Endodermal cell (in vitro differentiated cells): Measurements from ENCODE around the gene ZNF281. TPM values are rescaled to one million over a fixed set of nuclear protein-coding genes. Genes with fewer than 3 reads are reported as not detected.

ENCODE experiments used
- DNase-seq: peaks from one replicate; pipeline ENCODE4 v3.0.0-alpha.2; 2017
- H3K27ac ChIP-seq: 2 replicates; pipeline ENCODE4 v1.5.1; 2013; ENCODE audit warnings: mild to moderate bottlenecking, low read depth, low read length, moderate library complexity
- H3K27me3 ChIP-seq: 2 replicates; pipeline ENCODE4 v1.6.1; 2013; ENCODE audit warnings: mild to moderate bottlenecking, low read length, moderate library complexity; ENCODE audit not compliant: insufficient read depth, control insufficient read depth, poor library complexity, severe bottlenecking
- H3K36me3 ChIP-seq: 2 replicates; pipeline ENCODE4 v1.7.0; 2013; ENCODE audit warnings: mild to moderate bottlenecking, low read length, moderate library complexity; ENCODE audit not compliant: control insufficient read depth, insufficient read depth
- H3K4me1 ChIP-seq: one replicate; pipeline ENCODE4 v1.7.0; 2013; ENCODE audit warnings: low read length; ENCODE audit not compliant: control insufficient read depth, insufficient read depth
- H3K4me3 ChIP-seq: 2 replicates; pipeline ENCODE4 v1.5.1; 2013; ENCODE audit warnings: mild to moderate bottlenecking, low read length, moderate library complexity
- H3K9ac ChIP-seq: 2 replicates; pipeline ENCODE4 v1.6.1; 2013; ENCODE audit warnings: mild to moderate bottlenecking, low read length, moderate library complexity; ENCODE audit not compliant: poor library complexity, severe bottlenecking; ENCODE audit errors: extremely low read depth
- H3K9me3 ChIP-seq: 2 replicates; pipeline ENCODE4 v1.6.1; 2013; ENCODE audit warnings: mild to moderate bottlenecking, low read length, moderate library complexity; ENCODE audit not compliant: control insufficient read depth
- H3K27ac Mint-ChIP-seq: 2 replicates; pipeline ENCODE4 v1.8.0; 2020; ENCODE audit warnings: mixed read lengths
- H3K27me3 Mint-ChIP-seq: 2 replicates; pipeline ENCODE4 v1.8.0; 2021; ENCODE audit warnings: mild to moderate bottlenecking, mixed read lengths; ENCODE audit not compliant: insufficient read depth
- H3K36me3 Mint-ChIP-seq: 2 replicates; pipeline ENCODE4 v1.8.0; 2020; ENCODE audit warnings: low read depth, mixed read lengths
- H3K4me1 Mint-ChIP-seq: 2 replicates; pipeline ENCODE4 v1.8.0; 2020; ENCODE audit warnings: mixed read lengths
- H3K4me3 Mint-ChIP-seq: 2 replicates; pipeline ENCODE4 v1.8.0; 2020; ENCODE audit warnings: mild to moderate bottlenecking, moderate library complexity, mixed read lengths
- H3K9me3 Mint-ChIP-seq: 2 replicates; pipeline ENCODE4 v1.8.0; 2020; ENCODE audit warnings: mild to moderate bottlenecking, mixed read lengths
- CTCF ChIP-seq: fragments of 200-600 bp; sonication (generic); conservative IDR thresholded peaks from 2 replicates; pipeline ENCODE4 v1.5.0; 2021; ENCODE audit warnings: antibody characterized with exemption, mild to moderate bottlenecking
- WGBS, 2 experiments: methylation state at CpG; one replicate each; pipeline versions ENCODE4 v1.1.5 to v1.1.7; 2013; ENCODE audit warnings: missing lambda C conversion rate in 2 of 2, mixed read lengths in 1 of 2; ENCODE audit not compliant: insufficient coverage in 1 of 2, insufficient read length in 1 of 2; 5-methylcytosine and 5-hydroxymethylcytosine counted together
- total RNA-seq, 2 donors: library from RNA; stranded (reverse); fragmentation: NEBNext Ultra II Directional in 1 of 2; extraction: Animal tissue kit (Norgen Biotek cat#: 25700) in 1 of 2; gene quantifications; 2 replicates in 1 of 2; 3 replicates in 1 of 2; pipeline ENCODE4 v1.2.1, GENCODE V29; 2021

Gene ZNF281
- total RNA-seq, 2 donors from 2014 or later = 51.7 to 61.1 TPM

GRCh38 chr1:200433586-200433985 lies 23.8 kb upstream of the ZNF281 start:
- Histone ChIP-seq H3K4me1 (no peaks in the 10 kb centered on the region), H3K9ac (no peak overlapping the region), H3K27me3 (no peaks in the 10 kb centered on the region), H3K36me3 (peaks cover 7% of the 10 kb centered on the region), H3K27ac (no peak overlapping the region), H3K9me3 (no peaks in the 10 kb centered on the region), H3K4me3 (no peak overlapping the region)
- no peak for DNase-seq
- no peak for TF ChIP-seq CTCF
- 83 to 100% methylated on average over 1 of the region's 1 CpG for WGBS, 2 experiments
- Mint-ChIP-seq H3K36me3 (peaks cover 45% of the 10 kb centered on the region), H3K27me3 (no peaks in the 10 kb centered on the region), H3K27ac (no peak overlapping the region), H3K9me3 (peaks cover 3% of the 10 kb centered on the region), H3K4me3 (no peak overlapping the region), H3K4me1 (no peaks in the 10 kb centered on the region)

GRCh38 chr1:200432586-200432985 lies 22.8 kb upstream of the ZNF281 start:
- Histone ChIP-seq H3K9me3 (no peaks in the 10 kb centered on the region), H3K36me3 (peaks cover 11% of the 10 kb centered on the region), H3K9ac (no peak overlapping the region), H3K4me1 (no peaks in the 10 kb centered on the region), H3K4me3 (no peak overlapping the region), H3K27me3 (no peaks in the 10 kb centered on the region), H3K27ac (no peak overlapping the region)
- peaks cover 47% of the 10 kb centered on the region for H3K36me3 Mint-ChIP-seq
- 92% methylated on average over 1 of the region's 1 CpG; no CpG with 5 or more reads in 1 of the 2 experiments for WGBS, 2 experiments
- H3K27ac Mint-ChIP-seq = no peak overlapping the region
- no peaks in the 10 kb centered on the region for H3K4me1 Mint-ChIP-seq
- H3K9me3 Mint-ChIP-seq = peaks cover 3% of the 10 kb centered on the region
- DNase-seq = no peak
- H3K4me3 Mint-ChIP-seq = no peak overlapping the region
- no peaks in the 10 kb centered on the region for H3K27me3 Mint-ChIP-seq
- no peak for TF ChIP-seq CTCF

GRCh38 chr1:200429221-200429751 lies 19.4 kb upstream of the ZNF281 start:
- no peaks in the 10 kb centered on the region for H3K27me3 Mint-ChIP-seq
- WGBS, 2 experiments = 92% methylated on average over 2 of the region's 2 CpGs; no CpG with 5 or more reads in 1 of the 2 experiments
- no peaks in the 10 kb centered on the region for H3K9me3 ChIP-seq
- no peak overlapping the region for H3K9ac ChIP-seq
- no peaks in the 10 kb centered on the region for H3K4me1 Mint-ChIP-seq
- no peak overlapping the region for H3K4me3 ChIP-seq
- H3K36me3 Mint-ChIP-seq = peaks cover 45% of the 10 kb centered on the region
- no peak overlapping the region for H3K4me3 Mint-ChIP-seq
- peaks cover 20% of the 10 kb centered on the region for H3K36me3 ChIP-seq
- H3K4me1 ChIP-seq = no peaks in the 10 kb centered on the region
- DNase-seq = no peak
- no peaks in the 10 kb centered on the region for H3K27me3 ChIP-seq
- H3K27ac ChIP-seq = no peak overlapping the region
- H3K9me3 Mint-ChIP-seq = peaks cover 3% of the 10 kb centered on the region
- H3K27ac Mint-ChIP-seq = no peak overlapping the region
- no peak for TF ChIP-seq CTCF
